Adrenal gland (tissue), 12 donors: ENCODE data around the gene FBRSL1. TPM values are rescaled to one million over a fixed set of nuclear protein-coding genes. Genes with fewer than 3 reads are reported as not detected.

Experiments used
- DNase-seq, 7 donors: peaks; one replicate each; pipeline ENCODE4 v3.0.0-alpha.2; 2019 to 2020
- H3K27ac ChIP-seq, 5 donors: fragments of 200-600 bp; sonication (generic) in 4 of 5; 1 replicate in 3 of 5; 2 replicates in 2 of 5; pipeline versions ENCODE4 v1.5.1 to v1.8.0; 2016 to 2020; ENCODE audit warnings: mild to moderate bottlenecking in 1 of 5
- H3K27me3 ChIP-seq: fragments of 200-600 bp; 2 replicates; pipeline ENCODE4 v1.8.0; 2021
- H3K36me3 ChIP-seq, 2 donors: fragments of 200-600 bp; replicated peaks in 1 of 2; 1 replicate in 1 of 2; 2 replicates in 1 of 2; pipeline versions ENCODE4 v1.5.1 to v1.8.0; 2018 to 2022
- H3K4me1 ChIP-seq, 2 donors: fragments of 200-600 bp; replicated peaks in 1 of 2; 1 replicate in 1 of 2; 2 replicates in 1 of 2; pipeline versions ENCODE4 v1.5.1 to v1.8.0; 2018 to 2021
- H3K4me3 ChIP-seq, 4 donors: fragments of 200-600 bp; sonication (generic) in 3 of 4; one replicate each; pipeline ENCODE4 v1.5.1; 2016 to 2018
- H3K9me3 ChIP-seq, 3 donors: fragments of 200-600 bp; sonication (generic) in 1 of 3; replicated peaks in 1 of 3; 1 replicate in 2 of 3; 2 replicates in 1 of 3; pipeline versions ENCODE4 v1.5.1 to v1.8.0; 2016 to 2021
- CTCF ChIP-seq, 6 experiments: fragments of 450-650 bp in 4 of 6; fragments of 200-600 bp in 2 of 6; sonication (generic) in 1 of 6; IDR thresholded peaks; 1 replicate in 5 of 6; 2 replicates in 1 of 6; pipeline versions ENCODE4 v1.5.1 to v1.8.0; 2016 to 2021; ENCODE audit warnings: antibody characterized with exemption in 6 of 6, mild to moderate bottlenecking in 2 of 6, moderate library complexity in 1 of 6
- POLR2A ChIP-seq, 2 donors: fragments of 450-650 bp; IDR thresholded peaks; one replicate each; pipeline ENCODE4 v1.6.1; 2017; ENCODE audit warnings: antibody characterized with exemption in 2 of 2, mild to moderate bottlenecking in 2 of 2, moderate library complexity in 1 of 2
- WGBS, 4 donors: extraction: QIAGEN DNeasy Blood & Tissue Kit in 2 of 4; methylation state at CpG; one replicate each; pipeline versions ENCODE4 v1.1.5 to v1.1.7; 2013 to 2017; 5-methylcytosine and 5-hydroxymethylcytosine counted together
- intact Hi-C, 2 donors: fragments of 100-400 bp; cut with DNase I; formaldehyde crosslinking; loops; one replicate each; pipeline versions ENCODE4 v1.14.1 to v1.15.0; 2022 to 2023
- polyA plus RNA-seq, 3 donors: library from polyadenylated mRNA; stranded (reverse); fragments of 200-250 nt in 2 of 3; fragments of 350-450 nt in 1 of 3; fragmentation: Illumina TruSeq in 1 of 3; extraction: RNeasy Lipid Tissue Mini Kit (QIAGEN cat#74804) in 1 of 3; gene quantifications; one replicate each; pipeline ENCODE4 v1.2.3, GENCODE V29; 2013 to 2014
- total RNA-seq, 9 donors: library from RNA; depleted of rRNA in 4 of 9; stranded (reverse); fragments of >200 nt in 4 of 9; fragments of 120-200 nt in 1 of 9; fragmentation: NEBNext Ultra II Directional in 1 of 9; extraction: Animal tissue kit (Norgen Biotek cat#: 25700) in 1 of 9; gene quantifications; one replicate each; pipeline versions ENCODE4 v1.1.0 to v1.2.4, GENCODE V29; 2013 to 2023
- donor health status: healthy with polysubstance abuse.
- donor health status: Bipolar disorder and iron deficiency.
- donor health status: DM: yes; HTN: yes; CAD: no.
- donor health status: DM: no; HTN: no; CAD: no.
- donor health status: DM: no; HTN: no; CAD: no.
- donor health status: DM: yes; HTN: yes; CAD: no.

Gene FBRSL1
- total and polyA plus RNA-seq, 12 donors, result 5.3 to 63.8 (median 26.9) TPM

- no peak overlapping the region for H3K4me3 ChIP-seq
- WGBS, 4 donors, result 62 to 97% (median 83%) methylated on average over 4 to 17 of the region's 17 CpGs
- intact Hi-C loops, result no loop called here
- no peak overlapping the region for H3K27ac ChIP-seq
- no peaks in the 10 kb centered on the region for H3K9me3 ChIP-seq
- no peaks in the 10 kb centered on the region for H3K27me3 ChIP-seq
- peaks cover 9 to 16% of the 10 kb centered on the region in 2 donors for H3K4me1 ChIP-seq
- no peak for TF ChIP-seq CTCF (IDR thresholded peaks at IDR 0.05)
- no peak for TF ChIP-seq POLR2A (IDR thresholded peaks at IDR 0.05)
- DNase-seq, result no peak
- no peaks in the 10 kb centered on the region for H3K36me3 ChIP-seq
Observed at GRCh38 chr12:132556801-132557200, 66.8 kb downstream of the FBRSL1 start.

DNA sequence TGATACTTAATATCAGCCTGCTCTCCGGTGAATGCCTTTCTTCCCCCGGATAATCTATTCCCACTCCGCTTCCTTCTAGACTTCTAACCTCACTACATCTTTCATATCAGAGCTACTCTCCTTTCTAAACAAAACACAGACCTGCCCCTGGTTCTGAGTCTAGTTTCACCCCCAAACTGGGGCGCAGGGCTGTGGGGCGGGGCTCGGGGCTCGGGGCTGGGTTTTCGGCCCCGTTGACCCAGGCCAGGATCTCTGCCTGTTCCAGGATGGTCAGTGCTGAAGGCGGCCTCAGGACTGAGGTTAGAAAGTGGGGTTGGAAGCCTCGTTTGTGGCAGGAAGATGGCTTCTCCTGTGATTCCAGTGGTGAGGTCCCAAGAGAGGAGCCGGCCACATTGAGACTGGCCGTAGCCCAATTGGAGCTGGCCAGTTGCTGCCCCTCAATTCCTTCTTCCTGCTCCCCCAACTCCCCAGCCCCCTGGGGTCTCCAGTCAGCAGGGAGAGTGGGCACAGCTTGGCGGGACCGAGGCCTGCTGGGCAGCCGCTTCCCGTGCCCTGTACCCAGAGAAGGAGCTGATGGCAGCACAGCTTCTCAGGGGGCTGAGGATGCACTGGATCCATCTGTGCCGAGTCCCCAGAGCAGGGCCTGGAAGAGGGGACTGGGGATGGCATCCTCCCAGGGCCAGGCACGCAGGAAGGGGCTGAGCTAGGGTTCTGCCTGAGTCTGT, 67.5 kb downstream of the FBRSL1 start:
- Histone ChIP-seq H3K4me1 (peaks cover 9 to 16% of the 10 kb centered on the region in 2 donors), H3K27me3 (no peaks in the 10 kb centered on the region), H3K4me3 (no peak overlapping the region), H3K27ac (no peak overlapping the region), H3K9me3 (no peaks in the 10 kb centered on the region), H3K36me3 (no peaks in the 10 kb centered on the region)
- 92 to 94% (median 93%) methylated on average over 13 to 19 of the region's 19 CpGs for WGBS, 4 donors
- intact Hi-C loops, result no loop called here
- DNase-seq, result no peak
- no peak for TF ChIP-seq CTCF (IDR thresholded peaks at IDR 0.05)
- no peak for TF ChIP-seq POLR2A (IDR thresholded peaks at IDR 0.05)

DNA sequence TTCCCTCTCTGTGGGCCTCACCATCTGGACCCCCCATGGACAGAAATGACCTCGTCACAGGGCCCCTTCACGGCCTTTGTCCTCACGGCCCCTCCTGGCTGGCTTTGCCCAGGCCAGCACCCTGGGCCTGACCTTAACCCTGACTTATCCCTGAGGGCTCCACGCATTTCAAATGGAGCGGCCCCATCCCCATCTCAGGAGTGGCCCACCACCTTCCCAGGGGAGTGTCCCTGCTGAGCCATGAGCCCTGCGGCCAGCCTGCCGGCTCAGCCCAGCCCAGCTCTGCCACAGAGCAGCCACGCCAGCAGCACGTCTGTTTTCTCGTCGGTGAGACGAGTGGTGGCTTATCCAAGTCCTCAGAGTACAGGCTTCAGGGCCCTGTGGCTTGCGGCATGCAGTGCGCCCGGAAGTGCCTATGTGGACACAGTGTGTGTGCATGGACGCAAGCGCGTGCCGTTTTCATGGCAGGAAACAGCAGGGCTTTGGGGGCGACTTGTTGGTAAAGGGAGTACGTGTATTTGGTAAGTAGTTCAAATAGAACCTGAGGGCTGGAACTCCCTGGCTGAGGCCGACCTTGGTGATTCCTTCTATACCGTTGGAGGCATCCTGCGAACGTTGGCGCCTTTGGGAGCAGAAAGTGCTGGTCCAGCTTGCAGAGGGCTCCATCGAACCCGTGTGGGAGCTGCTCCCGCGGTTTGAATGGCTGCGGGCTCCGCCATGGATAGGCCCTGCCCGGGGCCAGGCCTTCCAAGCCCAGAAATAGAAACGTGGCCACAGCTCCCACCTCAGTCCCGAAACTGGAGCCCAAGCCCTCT, 68.3 kb downstream of the FBRSL1 start:
- intact Hi-C loops, result no loop called here
- peaks cover 9 to 16% of the 10 kb centered on the region in 2 donors for H3K4me1 ChIP-seq

More for the DNA sequence above, 68.3 kb downstream of the FBRSL1 start:
- no peak for TF ChIP-seq CTCF (IDR thresholded peaks at IDR 0.05)
- no peak for TF ChIP-seq POLR2A (IDR thresholded peaks at IDR 0.05)
- no peaks in the 10 kb centered on the region for H3K27me3 ChIP-seq
- no peaks in the 10 kb centered on the region for H3K9me3 ChIP-seq
- no peak for DNase-seq
- WGBS, 4 donors, result 78 to 88% (median 80%) methylated on average over 24 to 35 of the region's 35 CpGs
- no peak overlapping the region for H3K4me3 ChIP-seq
- H3K36me3 ChIP-seq, result no peaks in the 10 kb centered on the region
- H3K27ac ChIP-seq, result no peak overlapping the region
